Gastrocnemius medialis (tissue), 4 donors: ENCODE measurements around the gene RNASEL.

Experiments
- CTCF ChIP-seq, 5 experiments: fragments of 450-650 bp in 3 of 5; fragments of 200-600 bp in 2 of 5; sonication (generic) in 2 of 5; IDR thresholded peaks in 4 of 5; conservative IDR thresholded peaks in 1 of 5; 1 replicate in 4 of 5; 2 replicates in 1 of 5; pipeline ENCODE4 v1.5.1; 2016 to 2019; ENCODE audit warnings: antibody characterized with exemption in 5 of 5, mild to moderate bottlenecking in 3 of 5, moderate library complexity in 3 of 5
- POLR2A ChIP-seq, 2 donors: fragments of 450-650 bp; IDR thresholded peaks; one replicate each; pipeline ENCODE4 v1.6.1; 2017; ENCODE audit warnings: antibody characterized with exemption in 2 of 2, mild to moderate bottlenecking in 2 of 2, moderate library complexity in 2 of 2

GRCh38 chr1:182628657-182629056 is 39.6 kb upstream of the RNASEL start:
- TF ChIP-seq CTCF (IDR thresholded peaks at IDR 0.05 in 4 of 5, conservative IDR thresholded peaks at IDR 0.05 in 1 of 5) = no peak
- TF ChIP-seq POLR2A (IDR thresholded peaks at IDR 0.05) = no peak
